Measurements from ENCODE around the gene UBAP1. TPM values are rescaled to one million over a fixed set of nuclear protein-coding genes. Genes with fewer than 3 reads are reported as not detected.
"Not testable (repeated sequence)": the region's sequence is repeated elsewhere in the genome, so short reads cannot be mapped to it uniquely, and the experiment has no call there.

The UBAP1 gene
- total RNA-seq, 1 experiment from 2014 or later = 30.8 TPM

GRCh38 chr9:34291423-34291822 lies 112.6 kb downstream of the UBAP1 start:
- ChIA-PET POLR2A (no interaction called here), CTCF (no interaction called here), RAD21 (ENCODE audit: low non-redundant PET in 1 of 2, low total read pairs in 2 of 2, uncharacterized antibody in 2 of 2, unreplicated experiment in 2 of 2) (no interaction called here)
- Histone ChIP-seq H3K4me3 (replicated peaks in 1 of 2; ENCODE audit: low read depth in 1 of 2, low read length in 2 of 2) (no peak overlapping the region), H3K4me2 (ENCODE audit: low read length) (no peak overlapping the region), H3K9ac (ENCODE audit: low read length) (no peak overlapping the region), H3K79me2 (ENCODE audit: insufficient read depth, low read length) (no peaks in the 10 kb centered on the region), H3K27ac (ENCODE audit: low read depth, low read length) (no peak overlapping the region), H3K9me3 (ENCODE audit: control insufficient read depth in 1 of 2, insufficient read depth in 1 of 2, low read depth in 1 of 2, low read length in 2 of 2) (no peaks in the 10 kb centered on the region), H4K20me1 (ENCODE audit: insufficient read depth) (no peaks in the 10 kb centered on the region), H3K4me1 (ENCODE audit: control insufficient read depth in 1 of 2, insufficient read depth in 2 of 2, low read length in 2 of 2) (no peaks in the 10 kb centered on the region), H3K36me3 (ENCODE audit: control insufficient read depth in 1 of 2, insufficient read depth in 2 of 2, low read length in 2 of 2) (peaks cover 0 to 4% of the 10 kb centered on the region in 2 experiments; a peak in 1 of 4 replicates), H3K9me2 (ENCODE audit: insufficient read depth) (no peaks in the 10 kb centered on the region), H3K27me3 (ENCODE audit: insufficient read depth, low read length) (no peaks in the 10 kb centered on the region), H2AFZ (ENCODE audit: low read depth, low read length, poor library complexity, severe bottlenecking) (no peak overlapping the region)
- TF ChIP-seq CEBPB (IDR thresholded peaks at IDR 0.05; ENCODE audit: low read depth) = no peak
- TF ChIP-seq SP1 (IDR thresholded peaks at IDR 0.05; ENCODE audit: low read depth) = no peak
- no peak for TF ChIP-seq ZFX (IDR thresholded peaks at IDR 0.05)
- TF ChIP-seq POLR2A (IDR thresholded peaks at IDR 0.05; ENCODE audit: borderline replicate concordance, extremely low read depth, insufficient read depth, insufficient read length) = no peak
- no peak for TF ChIP-seq TCF7L2 (IDR thresholded peaks at IDR 0.05; ENCODE audit: borderline replicate concordance, extremely low read depth, insufficient read depth, insufficient read length)
- TF ChIP-seq SRF (IDR thresholded peaks at IDR 0.05; ENCODE audit: low read depth) = no peak
- TF ChIP-seq CBX3 (IDR thresholded peaks at IDR 0.05; ENCODE audit: low read depth) = no peak
- no peak for TF ChIP-seq EZH2phosphoT487 (IDR thresholded peaks at IDR 0.05; ENCODE audit: borderline replicate concordance)
- DNase-seq (ENCODE audit: low read depth, low spot score) (no peak), ATAC-seq (no peak)
- intact Hi-C loops (cut with micrococcal nuclease) = no loop called here
- no TSS peak for BruUV-seq (replicated peaks)

GRCh38 chr9:34292552-34292951 lies 113.7 kb downstream of the UBAP1 start:
- no peaks in the 10 kb centered on the region for H3K9me2 ChIP-seq (ENCODE audit: insufficient read depth)
- intact Hi-C loops (cut with micrococcal nuclease) = no loop called here
- no peaks in the 10 kb centered on the region for H4K20me1 ChIP-seq (ENCODE audit: insufficient read depth)
- no peaks in the 10 kb centered on the region for H3K9me3 ChIP-seq (ENCODE audit: control insufficient read depth in 1 of 2, insufficient read depth in 1 of 2, low read depth in 1 of 2, low read length in 2 of 2)
- DNase-seq (ENCODE audit: low read depth, low spot score) (no peak), ATAC-seq (no peak)
- no peaks in the 10 kb centered on the region for H3K27me3 ChIP-seq (ENCODE audit: insufficient read depth, low read length)
- ChIA-PET CTCF (no interaction called here), POLR2A (no interaction called here), RAD21 (ENCODE audit: low non-redundant PET in 1 of 2, low total read pairs in 2 of 2, uncharacterized antibody in 2 of 2, unreplicated experiment in 2 of 2) (no interaction called here)
- no peak overlapping the region for H3K27ac ChIP-seq (ENCODE audit: low read depth, low read length)
- no peak overlapping the region for H3K4me3 ChIP-seq (replicated peaks in 1 of 2; ENCODE audit: low read depth in 1 of 2, low read length in 2 of 2)
- no peaks in the 10 kb centered on the region for H3K79me2 ChIP-seq (ENCODE audit: insufficient read depth, low read length)
- H2AFZ ChIP-seq (ENCODE audit: low read depth, low read length, poor library complexity, severe bottlenecking) = no peak overlapping the region
- H3K4me1 ChIP-seq (ENCODE audit: control insufficient read depth in 1 of 2, insufficient read depth in 2 of 2, low read length in 2 of 2) = no peaks in the 10 kb centered on the region
- TF ChIP-seq TCF7L2 (IDR thresholded peaks at IDR 0.05; ENCODE audit: borderline replicate concordance, extremely low read depth, insufficient read depth, insufficient read length) (no peak), FOSL1 (IDR thresholded peaks at IDR 0.05; ENCODE audit: low read depth) (no peak), ATF3 (IDR thresholded peaks at IDR 0.05) (no peak), CTCF (IDR thresholded peaks at IDR 0.05 in 2 of 3, conservative IDR thresholded peaks at IDR 0.05 in 1 of 3; ENCODE audit: borderline replicate concordance in 1 of 3, insufficient read depth in 1 of 3, low read depth in 2 of 3, low read length in 2 of 3) (no peak), CEBPB (IDR thresholded peaks at IDR 0.05; ENCODE audit: low read depth) (no peak)
- H3K9ac ChIP-seq (ENCODE audit: low read length) = no peak overlapping the region
- no peaks in the 10 kb centered on the region for H3K36me3 ChIP-seq (ENCODE audit: control insufficient read depth in 1 of 2, insufficient read depth in 2 of 2, low read length in 2 of 2)
- no TSS peak for BruUV-seq (replicated peaks)
- H3K4me2 ChIP-seq (ENCODE audit: low read length) = no peak overlapping the region

- BruUV-seq (replicated peaks); H3K79me2 ChIP-seq (ENCODE audit: insufficient read depth, low read length); H3K4me1 ChIP-seq (ENCODE audit: control insufficient read depth in 1 of 2, insufficient read depth in 2 of 2, low read length in 2 of 2); H3K27ac ChIP-seq (ENCODE audit: low read depth, low read length); DNase-seq (ENCODE audit: low read depth, low spot score); CTCF ChIA-PET; H3K27me3 ChIP-seq (ENCODE audit: insufficient read depth, low read length); POLR2A ChIA-PET; intact Hi-C loops (cut with micrococcal nuclease); H3K4me3 ChIP-seq (replicated peaks in 1 of 2; ENCODE audit: low read depth in 1 of 2, low read length in 2 of 2); RAD21 ChIA-PET (ENCODE audit: low non-redundant PET in 1 of 2, low total read pairs in 2 of 2, uncharacterized antibody in 2 of 2, unreplicated experiment in 2 of 2); H3K9ac ChIP-seq (ENCODE audit: low read length); H3K9me2 ChIP-seq (ENCODE audit: insufficient read depth); H3K36me3 ChIP-seq (ENCODE audit: control insufficient read depth in 1 of 2, insufficient read depth in 2 of 2, low read length in 2 of 2); H4K20me1 ChIP-seq (ENCODE audit: insufficient read depth); H3K4me2 ChIP-seq (ENCODE audit: low read length); ATAC-seq; H3K9me3 ChIP-seq (ENCODE audit: control insufficient read depth in 1 of 2, insufficient read depth in 1 of 2, low read depth in 1 of 2, low read length in 2 of 2); H2AFZ ChIP-seq (ENCODE audit: low read depth, low read length, poor library complexity, severe bottlenecking): not testable (repeated sequence)
These were observed 122.2 kb downstream of the UBAP1 start for GRCh38 chr9:34301064-34301463.

All from HCT116 (cell line).